ENCODE measurements around the gene NSUN2.
A peak's percentile ranks its signal among the peaks of the same experiment; 100 is the strongest.

The NSUN2 gene

GRCh38 chr5:6680922-6681321, 48.1 kb upstream of the NSUN2 start:
- no peaks in the 10 kb centered on the region for H3K36me3 ChIP-seq (ENCODE audit: control insufficient read depth in 2 of 2, insufficient read depth in 1 of 2, low read length in 2 of 2)
- H3K9me3 ChIP-seq (ENCODE audit: control insufficient read depth, insufficient read depth, low read depth, low read length) = no peaks in the 10 kb centered on the region
- H3K4me3 ChIP-seq (ENCODE audit: low read depth, low read length) = no peak overlapping the region
- TF ChIP-seq ZNF658 (tag by site-specific recombination; IDR thresholded peaks at IDR 0.05) = no peak
- no peak for TF ChIP-seq ZNF76 (tag by site-specific recombination; IDR thresholded peaks at IDR 0.05; ENCODE audit: borderline replicate concordance, low read depth)
- TF ChIP-seq ZNF157 (tag by site-specific recombination; IDR thresholded peaks at IDR 0.05) = peak; percentile 98
- no peak for TF ChIP-seq ZNF621 (tag by site-specific recombination; IDR thresholded peaks at IDR 0.05)
- no peak for TF ChIP-seq ZNF398 (tag by site-specific recombination; IDR thresholded peaks at IDR 0.05)
- TF ChIP-seq ZNF214 (tag by site-specific recombination; IDR thresholded peaks at IDR 0.05; ENCODE audit: borderline replicate concordance) = no peak
- no peak overlapping the region for H3K27ac ChIP-seq (ENCODE audit: extremely low read depth, low read depth, low read length)
- CTCF ChIA-PET = interaction anchor here (0.6 to 0.9 kb wide), 2 partner anchors 10 to 19 kb away, joined by 3 to 4 read pairs; no protein-coding TSS in a partner anchor
- POLR2A ChIA-PET = no interaction called here
- no peaks in the 10 kb centered on the region for H3K4me1 ChIP-seq (ENCODE audit: control insufficient read depth, insufficient read depth, low read length)

GRCh38 chr5:6678385-6678784, 45.5 kb upstream of the NSUN2 start:
- CTCF ChIA-PET = no interaction called here
- POLR2A ChIA-PET = no interaction called here
- TF ChIP-seq ZBTB20 (tag by site-specific recombination; IDR thresholded peaks at IDR 0.05) (no peak), ZNF629 (tag by site-specific recombination; IDR thresholded peaks at IDR 0.05) (no peak), HOXD13 (CRISPR knock-in tag; IDR thresholded peaks at IDR 0.05; ENCODE audit: borderline replicate concordance) (no peak), IKZF3 (tag by site-specific recombination; IDR thresholded peaks at IDR 0.05) (no peak), FEZF1 (tag by site-specific recombination; IDR thresholded peaks at IDR 0.05) (no peak)
- TF ChIP-seq, protein P1, sequence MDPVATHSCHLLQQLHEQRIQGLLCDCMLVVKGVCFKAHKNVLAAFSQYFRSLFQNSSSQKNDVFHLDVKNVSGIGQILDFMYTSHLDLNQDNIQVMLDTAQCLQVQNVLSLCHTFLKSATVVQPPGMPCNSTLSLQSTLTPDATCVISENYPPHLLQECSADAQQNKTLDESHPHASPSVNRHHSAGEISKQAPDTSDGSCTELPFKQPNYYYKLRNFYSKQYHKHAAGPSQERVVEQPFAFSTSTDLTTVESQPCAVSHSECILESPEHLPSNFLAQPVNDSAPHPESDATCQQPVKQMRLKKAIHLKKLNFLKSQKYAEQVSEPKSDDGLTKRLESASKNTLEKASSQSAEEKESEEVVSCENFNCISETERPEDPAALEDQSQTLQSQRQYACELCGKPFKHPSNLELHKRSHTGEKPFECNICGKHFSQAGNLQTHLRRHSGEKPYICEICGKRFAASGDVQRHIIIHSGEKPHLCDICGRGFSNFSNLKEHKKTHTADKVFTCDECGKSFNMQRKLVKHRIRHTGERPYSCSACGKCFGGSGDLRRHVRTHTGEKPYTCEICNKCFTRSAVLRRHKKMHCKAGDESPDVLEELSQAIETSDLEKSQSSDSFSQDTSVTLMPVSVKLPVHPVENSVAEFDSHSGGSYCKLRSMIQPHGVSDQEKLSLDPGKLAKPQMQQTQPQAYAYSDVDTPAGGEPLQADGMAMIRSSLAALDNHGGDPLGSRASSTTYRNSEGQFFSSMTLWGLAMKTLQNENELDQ (tag by site-specific recombination; IDR thresholded peaks at IDR 0.05; ENCODE audit: low read depth) = no peak
- Histone ChIP-seq H3K4me1 (ENCODE audit: control insufficient read depth, insufficient read depth, low read length) (no peaks in the 10 kb centered on the region), H3K9me3 (ENCODE audit: control insufficient read depth, insufficient read depth, low read depth, low read length) (no peaks in the 10 kb centered on the region), H3K4me3 (ENCODE audit: low read depth, low read length) (no peak overlapping the region), H3K27ac (ENCODE audit: extremely low read depth, low read depth, low read length) (no peak overlapping the region), H3K36me3 (ENCODE audit: control insufficient read depth in 2 of 2, insufficient read depth in 1 of 2, low read length in 2 of 2) (no peaks in the 10 kb centered on the region)

- H3K4me1 ChIP-seq (ENCODE audit: control insufficient read depth, insufficient read depth, low read length) = no peaks in the 10 kb centered on the region
- CTCF ChIA-PET = no interaction called here
- no peak overlapping the region for H3K4me3 ChIP-seq (ENCODE audit: low read depth, low read length)
- no peak overlapping the region for H3K27ac ChIP-seq (ENCODE audit: extremely low read depth, low read depth, low read length)
- 0 out of 2 replicates have a peak, but pooled peaks have one; percentile 3 for TF ChIP-seq ZBTB11 (tag by site-specific recombination; conservative IDR thresholded peaks at IDR 0.05; ENCODE audit: low read depth)
- peak; percentile 81 for TF ChIP-seq SCRT2 (tag by site-specific recombination; IDR thresholded peaks at IDR 0.05)
- TF ChIP-seq, protein P2, sequence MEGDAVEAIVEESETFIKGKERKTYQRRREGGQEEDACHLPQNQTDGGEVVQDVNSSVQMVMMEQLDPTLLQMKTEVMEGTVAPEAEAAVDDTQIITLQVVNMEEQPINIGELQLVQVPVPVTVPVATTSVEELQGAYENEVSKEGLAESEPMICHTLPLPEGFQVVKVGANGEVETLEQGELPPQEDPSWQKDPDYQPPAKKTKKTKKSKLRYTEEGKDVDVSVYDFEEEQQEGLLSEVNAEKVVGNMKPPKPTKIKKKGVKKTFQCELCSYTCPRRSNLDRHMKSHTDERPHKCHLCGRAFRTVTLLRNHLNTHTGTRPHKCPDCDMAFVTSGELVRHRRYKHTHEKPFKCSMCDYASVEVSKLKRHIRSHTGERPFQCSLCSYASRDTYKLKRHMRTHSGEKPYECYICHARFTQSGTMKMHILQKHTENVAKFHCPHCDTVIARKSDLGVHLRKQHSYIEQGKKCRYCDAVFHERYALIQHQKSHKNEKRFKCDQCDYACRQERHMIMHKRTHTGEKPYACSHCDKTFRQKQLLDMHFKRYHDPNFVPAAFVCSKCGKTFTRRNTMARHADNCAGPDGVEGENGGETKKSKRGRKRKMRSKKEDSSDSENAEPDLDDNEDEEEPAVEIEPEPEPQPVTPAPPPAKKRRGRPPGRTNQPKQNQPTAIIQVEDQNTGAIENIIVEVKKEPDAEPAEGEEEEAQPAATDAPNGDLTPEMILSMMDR (tag by site-specific recombination; IDR thresholded peaks at IDR 0.05) = no peak
- peak; percentile 74 for TF ChIP-seq ZNF157 (tag by site-specific recombination; IDR thresholded peaks at IDR 0.05)
- no peaks in the 10 kb centered on the region for H3K9me3 ChIP-seq (ENCODE audit: control insufficient read depth, insufficient read depth, low read depth, low read length)
- POLR2A ChIA-PET = no interaction called here
- no peaks in the 10 kb centered on the region for H3K36me3 ChIP-seq (ENCODE audit: control insufficient read depth in 2 of 2, insufficient read depth in 1 of 2, low read length in 2 of 2)
Observed at GRCh38 chr5:6676702-6677101, 43.9 kb upstream of the NSUN2 start.
